Endodermal cell (in vitro differentiated cells): Measurements from ENCODE around the gene PROB1. TPM values are rescaled to one million over a fixed set of nuclear protein-coding genes. Genes with fewer than 3 reads are reported as not detected.
A peak's percentile ranks its signal among the peaks of the same experiment; 100 is the strongest.
"Not testable (repeated sequence)": the region's sequence is repeated elsewhere in the genome, so short reads cannot be mapped to it uniquely, and the experiment has no call there.

Experiments
- DNase-seq: peaks from one replicate; pipeline ENCODE4 v3.0.0-alpha.2; 2017
- H3K27ac ChIP-seq: 2 replicates; pipeline ENCODE4 v1.5.1; 2013; ENCODE audit warnings: mild to moderate bottlenecking, low read depth, low read length, moderate library complexity
- H3K27me3 ChIP-seq: 2 replicates; pipeline ENCODE4 v1.6.1; 2013; ENCODE audit warnings: mild to moderate bottlenecking, low read length, moderate library complexity; ENCODE audit not compliant: insufficient read depth, control insufficient read depth, poor library complexity, severe bottlenecking
- H3K36me3 ChIP-seq: 2 replicates; pipeline ENCODE4 v1.7.0; 2013; ENCODE audit warnings: mild to moderate bottlenecking, low read length, moderate library complexity; ENCODE audit not compliant: control insufficient read depth, insufficient read depth
- H3K4me1 ChIP-seq: one replicate; pipeline ENCODE4 v1.7.0; 2013; ENCODE audit warnings: low read length; ENCODE audit not compliant: control insufficient read depth, insufficient read depth
- H3K4me3 ChIP-seq: 2 replicates; pipeline ENCODE4 v1.5.1; 2013; ENCODE audit warnings: mild to moderate bottlenecking, low read length, moderate library complexity
- H3K9ac ChIP-seq: 2 replicates; pipeline ENCODE4 v1.6.1; 2013; ENCODE audit warnings: mild to moderate bottlenecking, low read length, moderate library complexity; ENCODE audit not compliant: poor library complexity, severe bottlenecking; ENCODE audit errors: extremely low read depth
- H3K9me3 ChIP-seq: 2 replicates; pipeline ENCODE4 v1.6.1; 2013; ENCODE audit warnings: mild to moderate bottlenecking, low read length, moderate library complexity; ENCODE audit not compliant: control insufficient read depth
- H3K27ac Mint-ChIP-seq: 2 replicates; pipeline ENCODE4 v1.8.0; 2020; ENCODE audit warnings: mixed read lengths
- H3K27me3 Mint-ChIP-seq: 2 replicates; pipeline ENCODE4 v1.8.0; 2021; ENCODE audit warnings: mild to moderate bottlenecking, mixed read lengths; ENCODE audit not compliant: insufficient read depth
- H3K36me3 Mint-ChIP-seq: 2 replicates; pipeline ENCODE4 v1.8.0; 2020; ENCODE audit warnings: low read depth, mixed read lengths
- H3K4me1 Mint-ChIP-seq: 2 replicates; pipeline ENCODE4 v1.8.0; 2020; ENCODE audit warnings: mixed read lengths
- H3K4me3 Mint-ChIP-seq: 2 replicates; pipeline ENCODE4 v1.8.0; 2020; ENCODE audit warnings: mild to moderate bottlenecking, moderate library complexity, mixed read lengths
- H3K9me3 Mint-ChIP-seq: 2 replicates; pipeline ENCODE4 v1.8.0; 2020; ENCODE audit warnings: mild to moderate bottlenecking, mixed read lengths
- WGBS, 2 experiments: methylation state at CpG; one replicate each; pipeline versions ENCODE4 v1.1.5 to v1.1.7; 2013; ENCODE audit warnings: missing lambda C conversion rate in 2 of 2, mixed read lengths in 1 of 2; ENCODE audit not compliant: insufficient coverage in 1 of 2, insufficient read length in 1 of 2; 5-methylcytosine and 5-hydroxymethylcytosine counted together
- long read RNA-seq, 4 experiments: library from polyadenylated mRNA in 2 of 4; library from RNA in 1 of 4; library from capped mRNA in 1 of 4; stranded (forward) in 3 of 4; unstranded in 1 of 4; transcript quantifications; one replicate each; pipeline ENCODE4 v2.0.0, GENCODE V29; 2020 to 2021; ENCODE audit warnings: inconsistent platforms in 1 of 4
- polyA plus RNA-seq, 2 experiments: library from polyadenylated mRNA; stranded (reverse); fragments of 50-300 nt; gene quantifications; one replicate each; pipeline ENCODE4 v1.2.3, GENCODE V29; 2013
- total RNA-seq, 2 donors: library from RNA; stranded (reverse); fragmentation: NEBNext Ultra II Directional in 1 of 2; extraction: Animal tissue kit (Norgen Biotek cat#: 25700) in 1 of 2; gene quantifications; 2 replicates in 1 of 2; 3 replicates in 1 of 2; pipeline ENCODE4 v1.2.1, GENCODE V29; 2021
- TF ChIP-seq, protein P1 (sequence below): fragments of 200-600 bp; sonication (generic); conservative IDR thresholded peaks from 2 replicates; pipeline ENCODE4 v1.5.0; 2021; ENCODE audit warnings: antibody characterized with exemption, mild to moderate bottlenecking

The PROB1 gene
- total RNA-seq, result 1 to 10 TPM; 4.8 to 6.6 TPM
- polyA plus RNA-seq (2013, experiment 1 of 2), result 1.4 TPM
- 1.4 TPM for polyA plus RNA-seq (2013, experiment 2 of 2)
- long read RNA-seq, experiment 1, full-length matches to known transcripts, result 7 of 7 reads
- long read RNA-seq, experiment 1, partial matches to known transcripts, result 0 of 7 reads
- long read RNA-seq, experiment 1, other reads (novel, unspliced or antisense), result 0 of 7 reads
- long read RNA-seq, experiment 2, full-length matches to known transcripts, result 8 of 8 reads
- long read RNA-seq, experiment 2, partial matches to known transcripts, result 0 of 8 reads
- long read RNA-seq, experiment 2, other reads (novel, unspliced or antisense), result 0 of 8 reads
- long read RNA-seq, experiment 3, full-length matches to known transcripts, result 1 of 1 reads
- long read RNA-seq, experiment 3, partial matches to known transcripts, result 0 of 1 reads
- long read RNA-seq, experiment 3, other reads (novel, unspliced or antisense), result 0 of 1 reads
- long read RNA-seq, experiment 4, full-length matches to known transcripts, result 1 of 1 reads
- long read RNA-seq, experiment 4, partial matches to known transcripts, result 0 of 1 reads
- long read RNA-seq, experiment 4, other reads (novel, unspliced or antisense), result 0 of 1 reads

DNA sequence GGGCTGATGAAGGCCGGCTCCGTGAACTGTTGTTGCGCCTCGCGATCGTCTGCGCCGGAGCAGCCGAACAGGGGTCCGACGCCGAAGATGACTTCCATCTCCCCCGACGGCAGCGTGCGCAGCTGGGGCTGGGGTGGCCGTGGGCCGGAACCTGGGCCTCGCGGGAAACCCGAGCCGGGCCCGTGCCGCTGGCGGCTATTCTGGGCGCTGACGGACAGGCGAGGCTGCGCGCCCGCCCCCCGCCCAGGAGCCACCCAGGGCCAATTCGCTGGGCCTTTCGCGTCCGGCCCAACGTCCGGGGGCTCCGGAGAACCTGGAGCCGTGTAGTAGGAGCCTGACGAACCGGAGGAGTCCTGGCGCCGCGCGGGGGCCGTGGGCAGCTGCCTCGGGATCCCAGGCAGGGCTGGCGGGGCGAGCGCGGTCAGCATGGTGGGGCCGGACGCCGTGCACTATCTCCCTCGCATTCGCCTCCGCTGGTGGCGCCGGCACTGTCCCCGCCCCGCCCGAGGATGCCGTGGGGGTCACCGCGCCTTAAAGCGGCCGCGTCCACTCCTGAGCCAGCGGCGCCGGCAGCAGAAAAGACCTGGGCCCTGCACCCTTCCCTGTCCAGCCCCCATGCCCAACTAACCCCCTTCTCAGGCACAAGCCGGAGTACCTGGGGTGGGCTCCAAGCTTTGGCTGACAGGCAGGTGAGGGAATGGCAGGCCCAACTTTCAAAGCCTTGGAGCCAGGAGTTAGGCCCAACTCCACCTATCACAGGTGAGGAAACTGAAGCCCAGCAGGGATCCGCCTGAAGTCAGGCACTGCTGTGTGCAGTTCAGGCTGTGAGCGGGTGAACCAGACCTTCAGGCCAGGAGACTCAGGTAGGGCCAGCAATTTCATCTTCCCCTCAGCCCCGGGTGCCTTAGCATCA lies at the start of gene PROB1:
Gene PROB1 (minus strand): TSS at position 451 of the 913 bp plus-strand sequence. CDS start 23 bp downstream, at position 428.
- Histone ChIP-seq H3K9me3 (no peaks in the 10 kb centered on the region), H3K36me3 (no peaks in the 10 kb centered on the region), H3K9ac (peak within 1 kb of the TSS; percentile 25), H3K27me3 (peaks cover 23% of the 10 kb centered on the region), H3K4me3 (peak within 1 kb of the TSS; percentile 75), H3K27ac (no peak within 1 kb of the TSS), H3K4me1 (peaks cover 7% of the 10 kb centered on the region)
- TF ChIP-seq, protein P1, sequence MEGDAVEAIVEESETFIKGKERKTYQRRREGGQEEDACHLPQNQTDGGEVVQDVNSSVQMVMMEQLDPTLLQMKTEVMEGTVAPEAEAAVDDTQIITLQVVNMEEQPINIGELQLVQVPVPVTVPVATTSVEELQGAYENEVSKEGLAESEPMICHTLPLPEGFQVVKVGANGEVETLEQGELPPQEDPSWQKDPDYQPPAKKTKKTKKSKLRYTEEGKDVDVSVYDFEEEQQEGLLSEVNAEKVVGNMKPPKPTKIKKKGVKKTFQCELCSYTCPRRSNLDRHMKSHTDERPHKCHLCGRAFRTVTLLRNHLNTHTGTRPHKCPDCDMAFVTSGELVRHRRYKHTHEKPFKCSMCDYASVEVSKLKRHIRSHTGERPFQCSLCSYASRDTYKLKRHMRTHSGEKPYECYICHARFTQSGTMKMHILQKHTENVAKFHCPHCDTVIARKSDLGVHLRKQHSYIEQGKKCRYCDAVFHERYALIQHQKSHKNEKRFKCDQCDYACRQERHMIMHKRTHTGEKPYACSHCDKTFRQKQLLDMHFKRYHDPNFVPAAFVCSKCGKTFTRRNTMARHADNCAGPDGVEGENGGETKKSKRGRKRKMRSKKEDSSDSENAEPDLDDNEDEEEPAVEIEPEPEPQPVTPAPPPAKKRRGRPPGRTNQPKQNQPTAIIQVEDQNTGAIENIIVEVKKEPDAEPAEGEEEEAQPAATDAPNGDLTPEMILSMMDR, result no peak
- Mint-ChIP-seq H3K4me1 (peaks cover 30% of the 10 kb centered on the region), H3K9me3 (no peaks in the 10 kb centered on the region), H3K36me3 (peaks cover 8% of the 10 kb centered on the region), H3K27me3 (peaks cover 21% of the 10 kb centered on the region), H3K27ac (peak within 1 kb of the TSS; percentile 78), H3K4me3 (peak within 1 kb of the TSS; percentile 68)
- DNase-seq, result peak; percentile 79
- 55 to 66% methylated on average over 38 to 76 of the region's 76 CpGs for whole genome bisulfite sequencing, 2 experiments

GRCh38 chr5:139443831-139444453 lies 49.0 kb upstream of the PROB1 start:
- DNase-seq, result no peak
- peaks cover 6% of the 10 kb centered on the region for H3K27me3 Mint-ChIP-seq

GRCh38 chr5:139440416-139440815 lies 45.5 kb upstream of the PROB1 start:
- H3K27ac ChIP-seq, H3K27ac Mint-ChIP-seq, H3K9me3 ChIP-seq, H3K4me1 ChIP-seq, H3K4me3 Mint-ChIP-seq, H3K4me3 ChIP-seq, H3K36me3 Mint-ChIP-seq, H3K9me3 Mint-ChIP-seq, H3K27me3 Mint-ChIP-seq, H3K9ac ChIP-seq, H3K36me3 ChIP-seq, H3K27me3 ChIP-seq, DNase-seq: not testable (repeated sequence)
- 90 to 94% methylated on average over 12 to 17 of the region's 17 CpGs for WGBS, 2 experiments
- peaks cover 20% of the 10 kb centered on the region for H3K4me1 Mint-ChIP-seq

More at GRCh38 chr5:139443831-139444453, 49.0 kb upstream of the PROB1 start:
- WGBS, 2 experiments, result 71 to 75% methylated on average over 3 to 4 of the region's 4 CpGs
- H3K9me3 ChIP-seq, result no peaks in the 10 kb centered on the region
- no peak overlapping the region for H3K4me3 ChIP-seq
- Mint-ChIP-seq H3K4me3 (no peak overlapping the region), H3K27ac (no peak overlapping the region), H3K4me1 (peaks cover 13% of the 10 kb centered on the region), H3K9me3 (no peaks in the 10 kb centered on the region), H3K36me3 (no peaks in the 10 kb centered on the region)
- H3K27me3 ChIP-seq, result no peaks in the 10 kb centered on the region
- TF ChIP-seq, protein P1, result no peak
- no peaks in the 10 kb centered on the region for H3K36me3 ChIP-seq
- no peak overlapping the region for H3K9ac ChIP-seq
- no peak overlapping the region for H3K27ac ChIP-seq
- no peaks in the 10 kb centered on the region for H3K4me1 ChIP-seq
